MM.1S (cell line): ENCODE results near the gene CLRN3.

Experiments
- CTCF ChIP-seq: fragments of 300-600 bp; sonication (generic); IDR thresholded peaks from 2 replicates; pipeline ENCODE4 v1.5.1; 2016; ENCODE audit warnings: antibody characterized with exemption, low read length, mixed read lengths
- EZH2 ChIP-seq: fragments of 300-600 bp; sonication (generic); optimal IDR thresholded peaks from 2 replicates; pipeline ENCODE3; 2017; ENCODE audit warnings: low read depth, mild to moderate bottlenecking, antibody characterized with exemption, low read length, mixed read lengths
- EZH2phosphoT487 ChIP-seq: fragments of 300-600 bp; sonication (generic); IDR thresholded peaks from 2 replicates; pipeline ENCODE4 v1.6.1; 2018; ENCODE audit warnings: antibody characterized with exemption, low read length

- no peak for TF ChIP-seq CTCF
- TF ChIP-seq EZH2: no peak
- TF ChIP-seq EZH2phosphoT487: no peak
Measured at GRCh38 chr10:127830414-127830813, 62.3 kb downstream of the CLRN3 start.
